Ramos (cell line): Measurements from ENCODE around the gene LAMB3.

Experiments
- in situ Hi-C: fragments of 300-500 bp; cut with MboI; formaldehyde crosslinking; loops from one replicate; pipeline ENCODE4 v1.14.3; 2022; ENCODE audit warnings: low sequenced_read_pairs; ENCODE audit not compliant: unreplicated experiment

Gene LAMB3

DNA sequence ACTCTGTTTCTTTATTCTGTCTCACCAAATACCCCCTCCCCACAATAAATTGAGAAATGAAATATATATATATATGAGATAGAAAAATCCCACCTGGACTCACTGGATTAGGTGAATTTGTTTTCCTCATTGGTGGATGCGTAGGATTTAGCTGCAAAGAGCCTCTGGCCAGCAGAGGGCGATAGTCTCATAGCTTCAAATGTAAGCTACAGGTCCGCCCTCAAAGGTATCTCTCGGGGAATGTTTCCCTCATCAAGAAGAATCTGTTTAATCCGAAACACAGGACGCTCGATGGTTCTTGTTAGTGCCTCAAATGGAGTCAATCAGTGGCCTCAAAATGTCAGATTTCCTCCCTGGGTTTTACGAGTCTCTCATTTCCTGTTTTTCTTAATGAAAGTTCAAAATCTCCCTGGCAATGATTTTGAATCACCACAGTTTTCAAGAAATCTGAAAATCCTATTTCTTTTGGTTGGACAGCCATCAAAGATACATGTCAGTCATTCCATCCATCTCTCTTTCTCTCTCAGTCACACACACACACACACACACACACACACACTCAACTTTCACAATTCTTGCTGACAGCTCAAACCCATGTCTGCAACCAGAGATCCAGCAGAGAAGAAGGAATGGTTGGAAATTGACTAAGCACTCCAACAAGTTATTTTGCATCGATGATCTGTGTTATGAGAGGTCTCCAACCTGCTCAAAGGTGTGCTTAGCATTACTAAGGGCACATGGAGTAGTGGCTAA, 82.6 kb downstream of the LAMB3 start:
- in situ Hi-C loops = no loop called here

GRCh38 chr1:209567698-209568175, 84.5 kb downstream of the LAMB3 start:
- in situ Hi-C loops = no loop called here

- in situ Hi-C loops = no loop called here
These were observed 86.2 kb downstream of the LAMB3 start for GRCh38 chr1:209565759-209566678.
